ENCODE data around the gene CCDC68.

CCDC68 gene

GRCh38 chr18:54918060-54918459 is 41.2 kb downstream of the CCDC68 start:
- no peak for TF ChIP-seq CTCF (conservative IDR thresholded peaks at IDR 0.05; ENCODE audit: control insufficient read depth, insufficient read depth, low read depth, low read length)
- no peak for DNase-seq (ENCODE audit: low read depth)
- no peak overlapping the region for H3K4me3 ChIP-seq (ENCODE audit: control insufficient read depth, low read depth, low read length)

DNA sequence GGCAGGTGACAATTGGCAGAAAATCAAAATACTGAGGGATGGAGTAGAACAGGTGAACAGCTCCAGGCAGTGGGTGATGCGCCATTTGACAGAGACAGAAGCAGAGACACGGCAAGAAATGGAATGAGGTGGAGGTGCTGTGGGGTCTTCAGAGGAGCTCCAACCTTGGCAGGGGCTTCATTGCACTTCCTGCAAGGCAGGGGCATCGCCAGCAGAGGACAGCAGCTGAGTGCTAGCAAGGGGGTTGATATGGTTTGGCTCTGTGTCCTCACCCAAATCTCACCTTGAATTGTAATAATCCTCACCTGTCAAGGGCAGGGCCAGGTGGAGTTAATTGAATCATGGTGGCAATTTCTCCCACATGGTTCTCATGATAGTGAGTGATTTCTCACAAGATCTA is 42.8 kb downstream of the CCDC68 start:
- no peak for DNase-seq (ENCODE audit: low read depth)
- no peak for TF ChIP-seq CTCF (conservative IDR thresholded peaks at IDR 0.05; ENCODE audit: control insufficient read depth, insufficient read depth, low read depth, low read length)
- H3K4me3 ChIP-seq (ENCODE audit: control insufficient read depth, low read depth, low read length) = no peak overlapping the region

GRCh38 chr18:54914816-54915215 is 44.4 kb downstream of the CCDC68 start:
- H3K4me3 ChIP-seq (ENCODE audit: control insufficient read depth, low read depth, low read length) = no peak overlapping the region
- DNase-seq (ENCODE audit: low read depth) = no peak
- no peak for TF ChIP-seq CTCF (conservative IDR thresholded peaks at IDR 0.05; ENCODE audit: control insufficient read depth, insufficient read depth, low read depth, low read length)

DNA sequence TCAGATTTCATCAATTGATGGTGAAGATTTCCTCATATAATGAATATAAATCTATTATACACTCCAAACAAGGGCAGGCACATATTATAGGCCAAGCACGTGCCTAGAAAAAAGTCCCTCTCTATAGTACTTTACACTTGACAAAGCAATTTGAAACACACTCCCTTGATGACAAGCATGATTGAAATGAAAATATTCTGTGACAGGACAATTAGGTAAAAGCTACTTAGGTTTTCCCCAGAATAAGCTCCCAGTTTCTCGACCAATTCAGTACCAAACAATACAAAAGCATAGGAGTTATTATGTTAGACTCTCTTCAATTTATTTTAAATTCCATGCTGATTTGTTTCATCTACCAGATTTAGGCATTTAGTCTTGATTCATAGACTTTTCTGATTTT is 47.7 kb downstream of the CCDC68 start:
- no peak overlapping the region for H3K4me3 ChIP-seq (ENCODE audit: control insufficient read depth, low read depth, low read length)
- no peak for TF ChIP-seq CTCF (conservative IDR thresholded peaks at IDR 0.05; ENCODE audit: control insufficient read depth, insufficient read depth, low read depth, low read length)
- DNase-seq (ENCODE audit: low read depth) = no peak

DNA sequence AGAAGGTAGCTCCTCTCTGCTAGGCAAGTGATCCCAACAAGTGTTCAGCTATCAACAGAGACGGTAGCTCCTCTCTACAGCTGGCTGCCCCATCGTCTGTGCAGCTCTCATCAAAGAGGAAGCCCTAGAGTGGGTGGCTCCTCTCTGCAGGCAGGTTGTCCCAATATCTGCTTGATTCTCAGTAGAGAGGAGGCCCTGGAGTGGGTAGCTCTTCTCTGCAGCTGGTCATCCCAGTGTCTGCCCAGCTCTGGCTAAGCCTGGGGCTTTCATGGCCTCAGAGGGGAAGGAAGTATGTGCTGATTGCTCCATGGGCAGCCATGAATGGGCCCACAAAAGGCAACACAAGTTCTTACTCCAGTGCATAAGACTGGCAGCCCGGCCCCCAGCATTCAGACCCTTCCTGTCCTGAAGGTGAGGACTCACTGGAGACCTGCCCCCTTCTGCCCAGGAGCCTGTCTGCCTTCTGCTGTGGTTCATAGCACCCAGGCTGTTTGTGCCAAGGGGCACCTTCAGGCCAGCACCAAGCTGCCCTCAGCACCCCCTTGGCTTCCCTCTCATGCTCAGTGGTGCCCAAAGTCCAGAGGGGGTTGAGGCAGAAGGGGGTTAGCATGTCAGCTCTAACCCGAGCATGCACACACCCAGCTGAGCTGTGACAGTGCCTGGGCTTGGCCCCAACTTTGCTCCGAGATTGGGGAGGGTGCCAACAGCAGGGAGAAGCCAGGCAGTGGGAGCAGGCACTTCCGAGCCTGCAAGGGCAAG is 48.9 kb downstream of the CCDC68 start:
- no peak for DNase-seq (ENCODE audit: low read depth)
- no peak for TF ChIP-seq CTCF (conservative IDR thresholded peaks at IDR 0.05; ENCODE audit: control insufficient read depth, insufficient read depth, low read depth, low read length)
- no peak overlapping the region for H3K4me3 ChIP-seq (ENCODE audit: control insufficient read depth, low read depth, low read length)

DNA sequence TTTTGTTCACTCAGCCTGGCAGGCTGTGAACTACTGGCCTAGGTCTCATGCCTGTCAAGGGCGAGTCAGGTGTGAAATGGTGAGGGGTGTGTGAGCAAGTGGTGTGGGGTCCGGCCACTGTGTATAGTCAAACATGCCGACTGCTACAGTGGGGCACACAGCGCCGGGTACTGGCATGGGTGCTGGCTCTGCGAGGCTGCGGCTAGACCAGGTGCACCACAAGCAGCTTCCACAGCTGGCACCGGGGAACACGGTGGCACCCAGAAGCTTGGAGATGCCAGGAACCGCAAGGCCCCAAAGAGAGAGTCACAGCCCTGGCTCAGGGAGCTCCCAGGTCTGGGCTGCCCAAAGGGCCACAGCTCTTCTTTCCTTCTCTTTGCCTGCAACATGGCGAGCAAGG is 49.7 kb downstream of the CCDC68 start:
- no peak overlapping the region for H3K4me3 ChIP-seq (ENCODE audit: control insufficient read depth, low read depth, low read length)
- no peak for TF ChIP-seq CTCF (conservative IDR thresholded peaks at IDR 0.05; ENCODE audit: control insufficient read depth, insufficient read depth, low read depth, low read length)
- no peak for DNase-seq (ENCODE audit: low read depth)
